ENCODE results near the gene DMKN.

DMKN gene

DNA sequence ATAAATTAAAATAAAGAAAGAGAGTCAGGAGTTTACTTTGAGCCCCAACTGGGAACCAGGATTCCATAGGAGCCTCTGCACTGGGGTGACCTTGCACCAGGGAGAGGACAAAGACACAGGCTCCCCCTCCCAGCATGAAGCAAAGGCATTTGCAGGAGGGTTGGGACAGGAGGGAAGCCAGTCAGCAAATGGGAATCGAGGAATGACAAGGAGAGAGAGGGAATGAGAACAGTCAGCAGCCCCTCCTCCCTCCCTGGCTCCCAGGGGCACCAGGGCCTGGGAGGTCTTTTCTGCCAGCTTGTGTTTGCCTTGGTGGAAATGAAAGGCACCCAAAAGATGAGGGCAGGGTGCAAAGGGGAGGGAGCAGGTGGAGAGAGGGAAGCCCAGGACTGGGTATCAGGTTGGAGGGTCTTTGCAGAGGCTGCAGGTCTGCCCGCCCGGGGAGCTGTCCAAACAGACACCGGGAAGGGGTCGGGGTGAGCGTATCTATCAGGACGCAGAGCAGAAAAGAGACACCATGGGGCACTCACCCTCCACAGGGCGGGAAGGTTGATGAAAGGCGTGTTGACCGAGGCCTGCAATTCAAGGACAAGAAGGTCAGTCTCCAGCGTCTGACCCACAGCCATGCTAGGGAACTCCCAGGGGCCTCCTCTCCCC lies 10.9 kb upstream of the DMKN start:
- no peak for DNase-seq
- peaks cover 4% of the 10 kb centered on the region for H3K27me3 ChIP-seq (replicated peaks; ENCODE audit: control insufficient read depth, insufficient read depth, low read length, poor library complexity, severe bottlenecking)
- H3K36me3 ChIP-seq (ENCODE audit: control insufficient read depth, insufficient read depth, low read length): no peaks in the 10 kb centered on the region
- H3K27ac ChIP-seq (ENCODE audit: insufficient read depth, low read length, poor library complexity, severe bottlenecking): no peak overlapping the region
- H3K9me3 ChIP-seq (ENCODE audit: control insufficient read depth, low read length): no peaks in the 10 kb centered on the region
- H3K4me1 ChIP-seq (ENCODE audit: control insufficient read depth, insufficient read depth, low read length, poor library complexity, severe bottlenecking): no peaks in the 10 kb centered on the region
- no peak overlapping the region for H3K4me3 ChIP-seq (ENCODE audit: insufficient read depth, low read depth, low read length, poor library complexity, severe bottlenecking)

DNA sequence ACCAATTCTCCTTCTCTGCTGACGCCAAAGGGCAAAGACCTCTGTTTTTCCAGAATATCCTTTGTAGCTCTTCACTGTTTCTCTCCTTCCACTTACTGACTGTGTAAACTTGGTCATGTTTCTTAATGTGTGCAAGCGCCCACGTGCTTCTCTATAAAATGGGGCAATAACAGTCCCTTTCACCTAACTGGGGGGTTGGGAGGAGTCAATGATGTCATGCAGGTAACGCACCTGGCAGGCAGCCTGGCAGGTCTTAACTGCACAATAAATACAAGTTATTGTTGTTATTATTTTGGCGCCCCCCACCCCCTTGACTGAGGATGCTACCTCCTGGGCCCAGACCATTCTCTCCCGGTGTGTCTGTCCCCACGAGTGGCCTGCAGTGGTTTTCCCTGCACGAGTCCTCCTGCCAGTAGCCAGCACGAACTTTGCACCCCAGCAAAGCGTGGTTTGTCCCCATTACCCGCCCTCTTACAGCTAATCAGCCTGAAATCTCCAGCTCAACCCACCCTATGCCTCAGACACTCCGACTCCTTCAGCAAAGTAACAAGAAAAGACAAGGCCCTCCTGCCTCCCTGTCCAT lies 9.4 kb upstream of the DMKN start:
- no peak overlapping the region for H3K27ac ChIP-seq (ENCODE audit: insufficient read depth, low read length, poor library complexity, severe bottlenecking)
- no peaks in the 10 kb centered on the region for H3K27me3 ChIP-seq (replicated peaks; ENCODE audit: control insufficient read depth, insufficient read depth, low read length, poor library complexity, severe bottlenecking)
- H3K4me3 ChIP-seq (ENCODE audit: insufficient read depth, low read depth, low read length, poor library complexity, severe bottlenecking): no peak overlapping the region
- H3K4me1 ChIP-seq (ENCODE audit: control insufficient read depth, insufficient read depth, low read length, poor library complexity, severe bottlenecking): no peaks in the 10 kb centered on the region
- H3K9me3 ChIP-seq (ENCODE audit: control insufficient read depth, low read length): no peaks in the 10 kb centered on the region
- H3K36me3 ChIP-seq (ENCODE audit: control insufficient read depth, insufficient read depth, low read length): no peaks in the 10 kb centered on the region
- DNase-seq: no peak

DNA sequence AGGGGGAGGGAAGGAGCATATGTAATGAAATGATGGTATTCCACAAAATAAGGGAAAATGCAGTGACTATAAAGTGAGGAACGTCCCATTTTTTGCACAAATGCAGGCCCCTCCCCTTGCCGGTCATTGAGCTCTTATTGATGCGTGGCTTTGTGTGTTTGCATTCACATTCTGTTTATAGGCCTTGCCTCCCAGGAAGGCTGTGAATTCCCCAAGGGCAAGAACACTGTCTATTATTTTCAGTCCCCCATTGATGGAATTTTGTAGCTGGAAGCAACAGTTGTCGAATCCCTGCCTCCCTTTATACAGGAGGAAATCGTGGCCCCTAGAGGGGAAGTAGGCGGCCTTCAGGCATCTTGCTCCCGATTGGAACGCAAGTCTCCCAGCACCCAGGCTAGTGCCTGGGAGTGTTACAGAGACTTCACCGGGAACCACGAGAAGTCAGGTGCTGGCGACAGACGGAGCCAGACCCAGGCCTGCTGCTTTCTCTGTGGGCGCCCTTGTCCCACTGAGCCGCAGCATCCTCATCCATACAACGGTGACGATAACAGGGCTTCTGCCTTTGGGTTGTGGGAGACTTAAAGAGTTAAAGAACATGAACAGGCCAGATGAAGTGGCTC lies 7.8 kb upstream of the DMKN start:
- H3K36me3 ChIP-seq (ENCODE audit: control insufficient read depth, insufficient read depth, low read length): no peaks in the 10 kb centered on the region
- no peak overlapping the region for H3K27ac ChIP-seq (ENCODE audit: insufficient read depth, low read length, poor library complexity, severe bottlenecking)
- no peak for DNase-seq
- H3K4me1 ChIP-seq (ENCODE audit: control insufficient read depth, insufficient read depth, low read length, poor library complexity, severe bottlenecking): no peaks in the 10 kb centered on the region
- H3K27me3 ChIP-seq (replicated peaks; ENCODE audit: control insufficient read depth, insufficient read depth, low read length, poor library complexity, severe bottlenecking): no peaks in the 10 kb centered on the region
- no peak overlapping the region for H3K4me3 ChIP-seq (ENCODE audit: insufficient read depth, low read depth, low read length, poor library complexity, severe bottlenecking)
- H3K9me3 ChIP-seq (ENCODE audit: control insufficient read depth, low read length): no peaks in the 10 kb centered on the region

DNA sequence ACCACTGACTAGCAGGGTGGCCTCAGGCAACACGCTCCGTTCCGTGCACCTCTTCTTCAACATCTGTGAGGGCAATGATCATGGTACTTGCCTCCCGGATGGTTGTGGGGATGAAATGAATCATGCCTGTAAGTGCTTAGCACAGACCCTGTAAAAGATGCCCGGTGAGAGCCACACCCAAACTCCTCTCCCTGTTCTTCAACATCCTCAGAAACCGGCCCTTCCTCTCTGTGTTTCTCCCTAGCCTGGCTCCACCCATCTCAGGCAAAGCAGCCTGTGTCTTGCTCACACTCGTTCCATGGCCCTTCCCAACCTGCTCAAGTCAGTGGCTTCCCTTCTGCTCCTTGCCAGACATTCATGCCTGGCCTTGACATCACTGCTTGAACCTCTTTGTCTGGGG lies 5.8 kb upstream of the DMKN start:
- no peak overlapping the region for H3K27ac ChIP-seq (ENCODE audit: insufficient read depth, low read length, poor library complexity, severe bottlenecking)
- no peaks in the 10 kb centered on the region for H3K27me3 ChIP-seq (replicated peaks; ENCODE audit: control insufficient read depth, insufficient read depth, low read length, poor library complexity, severe bottlenecking)
- H3K4me3 ChIP-seq (ENCODE audit: insufficient read depth, low read depth, low read length, poor library complexity, severe bottlenecking): no peak overlapping the region
- H3K9me3 ChIP-seq (ENCODE audit: control insufficient read depth, low read length): no peaks in the 10 kb centered on the region
- no peaks in the 10 kb centered on the region for H3K4me1 ChIP-seq (ENCODE audit: control insufficient read depth, insufficient read depth, low read length, poor library complexity, severe bottlenecking)
- DNase-seq: no peak
- no peaks in the 10 kb centered on the region for H3K36me3 ChIP-seq (ENCODE audit: control insufficient read depth, insufficient read depth, low read length)

DNA sequence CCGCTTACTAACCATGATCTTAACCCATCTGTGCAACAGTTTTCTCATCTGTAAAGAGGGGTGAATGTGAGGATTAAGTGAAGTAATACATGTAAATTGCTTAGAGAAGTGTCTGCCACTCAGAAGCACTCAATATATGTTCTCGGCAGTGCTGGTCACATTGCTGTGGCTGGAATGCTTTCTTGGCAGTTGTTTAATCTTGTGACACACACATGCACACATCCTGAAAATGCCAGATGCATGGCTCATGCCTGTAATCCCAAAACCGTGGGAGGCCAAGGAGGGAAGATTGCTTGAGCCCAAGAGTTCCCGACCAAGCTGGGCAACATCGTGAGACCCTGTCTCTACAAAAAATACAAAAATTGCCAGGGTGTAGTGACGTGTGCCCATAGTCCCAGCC lies 4.9 kb upstream of the DMKN start:
- DNase-seq: no peak
- Histone ChIP-seq H3K36me3 (ENCODE audit: control insufficient read depth, insufficient read depth, low read length) (no peaks in the 10 kb centered on the region), H3K4me3 (ENCODE audit: insufficient read depth, low read depth, low read length, poor library complexity, severe bottlenecking) (no peak overlapping the region), H3K9me3 (ENCODE audit: control insufficient read depth, low read length) (no peaks in the 10 kb centered on the region), H3K27me3 (replicated peaks; ENCODE audit: control insufficient read depth, insufficient read depth, low read length, poor library complexity, severe bottlenecking) (no peaks in the 10 kb centered on the region), H3K4me1 (ENCODE audit: control insufficient read depth, insufficient read depth, low read length, poor library complexity, severe bottlenecking) (no peaks in the 10 kb centered on the region), H3K27ac (ENCODE audit: insufficient read depth, low read length, poor library complexity, severe bottlenecking) (no peak overlapping the region)

DNA sequence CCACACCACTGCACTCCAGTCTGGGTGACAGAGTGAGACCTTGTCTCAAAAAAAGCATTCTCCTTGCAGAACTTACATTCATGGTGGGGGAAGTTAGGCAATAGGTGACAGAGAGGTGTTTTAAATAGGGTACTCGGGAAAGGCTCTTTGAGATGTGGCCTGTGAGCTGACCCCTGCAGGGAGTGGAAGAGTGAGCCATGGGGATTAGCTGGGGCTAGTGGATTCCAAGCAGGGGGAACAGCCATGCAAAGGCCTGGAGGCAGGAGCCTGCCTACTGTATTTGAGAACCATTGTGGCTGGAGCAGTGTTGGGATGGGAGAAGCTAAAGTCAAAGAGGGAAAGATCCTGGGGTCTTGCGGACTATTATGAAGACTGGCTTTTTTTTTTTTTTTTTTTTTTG lies 3.9 kb upstream of the DMKN start:
- H3K4me1 ChIP-seq (ENCODE audit: control insufficient read depth, insufficient read depth, low read length, poor library complexity, severe bottlenecking): no peaks in the 10 kb centered on the region
- DNase-seq: no peak
- no peaks in the 10 kb centered on the region for H3K9me3 ChIP-seq (ENCODE audit: control insufficient read depth, low read length)
- H3K36me3 ChIP-seq (ENCODE audit: control insufficient read depth, insufficient read depth, low read length): no peaks in the 10 kb centered on the region
- no peak overlapping the region for H3K27ac ChIP-seq (ENCODE audit: insufficient read depth, low read length, poor library complexity, severe bottlenecking)
- H3K27me3 ChIP-seq (replicated peaks; ENCODE audit: control insufficient read depth, insufficient read depth, low read length, poor library complexity, severe bottlenecking): no peaks in the 10 kb centered on the region
- H3K4me3 ChIP-seq (ENCODE audit: insufficient read depth, low read depth, low read length, poor library complexity, severe bottlenecking): no peak overlapping the region

DNA sequence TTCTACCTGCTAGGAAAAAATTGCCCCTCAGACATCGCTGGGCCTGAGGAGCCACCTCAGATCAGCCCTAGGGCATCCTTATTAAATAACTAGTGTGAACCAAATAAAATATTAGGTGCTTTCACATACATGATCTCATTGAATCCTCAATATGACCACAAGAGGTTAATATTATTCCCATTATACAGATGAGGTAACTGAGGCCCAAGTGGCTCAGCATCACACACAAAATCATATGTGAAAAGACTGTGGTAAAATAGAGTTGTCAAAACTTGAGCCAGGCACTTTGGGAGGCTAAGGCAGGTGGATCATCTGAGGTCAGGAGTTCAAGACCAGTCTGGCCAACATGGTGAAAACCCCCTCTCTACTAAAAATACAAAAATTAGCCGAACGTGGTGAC lies 2.9 kb upstream of the DMKN start:
- H3K36me3 ChIP-seq (ENCODE audit: control insufficient read depth, insufficient read depth, low read length): no peaks in the 10 kb centered on the region
- no peaks in the 10 kb centered on the region for H3K27me3 ChIP-seq (replicated peaks; ENCODE audit: control insufficient read depth, insufficient read depth, low read length, poor library complexity, severe bottlenecking)
- H3K4me1 ChIP-seq (ENCODE audit: control insufficient read depth, insufficient read depth, low read length, poor library complexity, severe bottlenecking): no peaks in the 10 kb centered on the region
- no peak overlapping the region for H3K4me3 ChIP-seq (ENCODE audit: insufficient read depth, low read depth, low read length, poor library complexity, severe bottlenecking)
- no peak for DNase-seq
- H3K27ac ChIP-seq (ENCODE audit: insufficient read depth, low read length, poor library complexity, severe bottlenecking): no peak overlapping the region
- no peaks in the 10 kb centered on the region for H3K9me3 ChIP-seq (ENCODE audit: control insufficient read depth, low read length)

DNA sequence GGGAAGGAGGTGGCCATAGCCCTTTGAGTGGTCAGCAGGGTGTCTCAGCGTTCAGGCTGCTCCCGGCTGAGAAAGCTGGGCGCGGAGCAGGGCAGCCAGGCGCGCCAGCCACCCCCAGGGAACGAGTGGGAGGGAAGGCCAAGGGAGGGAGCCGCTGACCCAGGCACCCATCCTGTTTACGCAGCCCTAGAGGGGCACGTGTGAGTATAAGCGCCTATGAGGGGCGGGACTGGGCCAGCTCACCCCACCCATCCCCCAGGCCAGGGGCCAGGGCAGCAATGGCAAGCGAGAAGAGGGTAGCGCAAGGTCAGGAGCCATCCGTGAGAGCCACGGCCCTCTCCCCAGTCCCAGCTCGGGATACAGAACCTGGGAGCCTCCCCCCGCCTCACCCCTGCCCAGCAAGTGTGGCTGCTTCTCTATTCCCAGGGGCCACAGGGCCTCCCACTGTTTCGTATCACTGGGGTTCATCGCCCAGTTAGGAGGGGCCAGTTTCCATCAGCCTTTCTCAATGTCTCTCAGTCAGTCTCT lies 897 bp upstream of the DMKN start:
- Histone ChIP-seq H3K4me1 (ENCODE audit: control insufficient read depth, insufficient read depth, low read length, poor library complexity, severe bottlenecking) (peaks cover 13% of the 10 kb centered on the region), H3K27ac (ENCODE audit: insufficient read depth, low read length, poor library complexity, severe bottlenecking) (no peak overlapping the region), H3K36me3 (ENCODE audit: control insufficient read depth, insufficient read depth, low read length) (no peaks in the 10 kb centered on the region), H3K27me3 (replicated peaks; ENCODE audit: control insufficient read depth, insufficient read depth, low read length, poor library complexity, severe bottlenecking) (no peaks in the 10 kb centered on the region), H3K9me3 (ENCODE audit: control insufficient read depth, low read length) (no peaks in the 10 kb centered on the region), H3K4me3 (ENCODE audit: insufficient read depth, low read depth, low read length, poor library complexity, severe bottlenecking) (no peak overlapping the region)
- DNase-seq: no peak

DNA sequence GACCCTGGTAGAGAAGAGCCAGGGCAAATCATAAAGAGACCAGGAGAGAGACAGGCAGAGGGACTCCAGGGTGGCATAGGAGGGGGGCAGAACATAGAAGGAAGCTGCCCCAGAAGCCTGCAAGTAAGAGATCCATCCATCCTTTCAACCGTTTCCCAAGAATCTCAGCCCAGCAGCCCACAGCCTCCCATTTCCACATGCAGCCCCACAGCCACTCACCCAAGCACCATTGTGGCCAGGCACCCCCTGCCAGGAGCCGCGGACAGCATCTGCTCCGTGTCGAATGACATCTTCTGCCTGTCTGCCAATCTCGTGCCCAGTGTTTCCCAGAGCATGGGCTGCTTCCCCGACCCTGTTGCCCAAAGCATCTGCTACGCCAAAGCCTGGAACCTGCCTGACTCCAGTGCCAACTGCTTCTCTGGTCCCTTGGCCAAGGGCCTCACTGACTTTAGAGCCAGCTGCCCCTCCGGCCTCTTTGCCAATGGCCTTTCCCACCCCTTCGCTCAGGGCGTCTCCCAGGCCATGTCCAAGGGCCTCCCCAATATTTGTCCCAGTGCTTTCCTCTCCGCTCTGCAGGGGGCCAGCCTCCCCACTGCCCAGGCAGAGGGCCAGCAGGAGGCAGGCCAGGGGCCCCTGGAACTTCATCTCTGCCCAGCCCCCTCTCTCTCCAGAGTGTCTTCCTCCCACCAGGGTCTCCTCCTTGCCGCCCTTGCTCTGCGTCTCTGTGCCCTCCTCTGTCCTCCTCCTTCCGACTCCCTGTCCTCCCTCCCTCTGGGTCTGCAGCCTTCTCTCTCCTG lies 420 bp downstream of the DMKN start:
- H3K27ac ChIP-seq (ENCODE audit: insufficient read depth, low read length, poor library complexity, severe bottlenecking): no peak overlapping the region
- DNase-seq: no peak
- H3K4me3 ChIP-seq (ENCODE audit: insufficient read depth, low read depth, low read length, poor library complexity, severe bottlenecking): no peak overlapping the region
- H3K27me3 ChIP-seq (replicated peaks; ENCODE audit: control insufficient read depth, insufficient read depth, low read length, poor library complexity, severe bottlenecking): no peaks in the 10 kb centered on the region
- H3K4me1 ChIP-seq (ENCODE audit: control insufficient read depth, insufficient read depth, low read length, poor library complexity, severe bottlenecking): peaks cover 16% of the 10 kb centered on the region
- no peaks in the 10 kb centered on the region for H3K9me3 ChIP-seq (ENCODE audit: control insufficient read depth, low read length)
- H3K36me3 ChIP-seq (ENCODE audit: control insufficient read depth, insufficient read depth, low read length): no peaks in the 10 kb centered on the region

DNA sequence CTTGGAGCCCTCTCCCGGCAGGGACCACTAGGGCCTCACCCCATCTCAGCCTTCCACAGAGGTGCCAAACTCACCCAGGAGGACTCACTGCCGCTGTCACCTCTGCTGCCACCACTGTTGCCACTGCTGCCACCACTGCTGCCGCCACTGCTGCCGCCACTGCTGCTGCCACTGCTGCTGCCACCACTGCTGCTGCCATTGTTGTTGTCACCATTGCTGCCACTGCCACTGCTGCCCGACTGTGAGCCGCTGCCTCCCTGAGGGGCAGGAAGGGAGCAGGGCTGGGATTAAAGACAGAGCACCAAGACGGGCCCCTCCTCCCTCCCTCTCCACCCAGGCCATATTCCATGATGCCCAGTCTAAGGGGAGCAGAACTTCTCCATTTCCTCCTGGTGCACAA lies 2.1 kb downstream of the DMKN start:
- Histone ChIP-seq H3K4me1 (ENCODE audit: control insufficient read depth, insufficient read depth, low read length, poor library complexity, severe bottlenecking) (peaks cover 16% of the 10 kb centered on the region), H3K9me3 (ENCODE audit: control insufficient read depth, low read length) (no peaks in the 10 kb centered on the region), H3K4me3 (ENCODE audit: insufficient read depth, low read depth, low read length, poor library complexity, severe bottlenecking) (no peak overlapping the region), H3K27ac (ENCODE audit: insufficient read depth, low read length, poor library complexity, severe bottlenecking) (no peak overlapping the region), H3K36me3 (ENCODE audit: control insufficient read depth, insufficient read depth, low read length) (no peaks in the 10 kb centered on the region), H3K27me3 (replicated peaks; ENCODE audit: control insufficient read depth, insufficient read depth, low read length, poor library complexity, severe bottlenecking) (no peaks in the 10 kb centered on the region)
- DNase-seq: no peak
